Ascending aorta (tissue), 2 donors: ENCODE results near the gene TFPI. TPM values are rescaled to one million over a fixed set of nuclear protein-coding genes. Genes with fewer than 3 reads are reported as not detected.

ENCODE experiments used
- DNase-seq, 2 donors: peaks; one replicate each; pipeline ENCODE4 v3.0.0-alpha.2; 2019; ENCODE audit warnings: low spot score in 2 of 2
- H3K27ac ChIP-seq, 2 donors: fragments of 200-600 bp; sonication (generic); one replicate each; pipeline ENCODE4 v1.5.1; 2016 to 2017; ENCODE audit warnings: mild to moderate bottlenecking in 1 of 2
- H3K27me3 ChIP-seq: fragments of 200-600 bp; sonication (generic); one replicate; pipeline ENCODE4 v1.5.1; 2017
- H3K36me3 ChIP-seq, 2 donors: fragments of 200-600 bp; sonication (generic); one replicate each; pipeline ENCODE4 v1.5.1; 2016
- H3K4me1 ChIP-seq, 2 donors: fragments of 200-600 bp; sonication (generic); one replicate each; pipeline ENCODE4 v1.5.1; 2016 to 2017; ENCODE audit warnings: mild to moderate bottlenecking in 1 of 2
- H3K4me3 ChIP-seq, 2 donors: fragments of 200-600 bp; sonication (generic); one replicate each; pipeline ENCODE4 v1.5.1; 2016 to 2017; ENCODE audit warnings: mild to moderate bottlenecking in 1 of 2
- H3K9me3 ChIP-seq, 2 donors: fragments of 200-600 bp; sonication (generic); one replicate each; pipeline ENCODE4 v1.5.1; 2016
- intact Hi-C: fragments of 100-400 bp; cut with DNase I; formaldehyde crosslinking; loops from one replicate; pipeline ENCODE4 v1.15.1; 2023
- total RNA-seq: library from RNA; depleted of rRNA; stranded (reverse); fragments of >200 nt; gene quantifications from one replicate; pipeline ENCODE4 v1.1.0, GENCODE V29; 2016
- TF ChIP-seq, protein P1 (sequence below), 3 experiments: fragments of 200-600 bp in 2 of 3; fragments of 450-650 bp in 1 of 3; sonication (generic) in 2 of 3; IDR thresholded peaks; one replicate each; pipeline ENCODE4 v1.5.1; 2016 to 2019; ENCODE audit warnings: antibody characterized with exemption in 3 of 3, mild to moderate bottlenecking in 1 of 3, moderate library complexity in 1 of 3

Gene TFPI
- total RNA-seq, 1 donor from 2014 or later, result 85.6 TPM

DNA sequence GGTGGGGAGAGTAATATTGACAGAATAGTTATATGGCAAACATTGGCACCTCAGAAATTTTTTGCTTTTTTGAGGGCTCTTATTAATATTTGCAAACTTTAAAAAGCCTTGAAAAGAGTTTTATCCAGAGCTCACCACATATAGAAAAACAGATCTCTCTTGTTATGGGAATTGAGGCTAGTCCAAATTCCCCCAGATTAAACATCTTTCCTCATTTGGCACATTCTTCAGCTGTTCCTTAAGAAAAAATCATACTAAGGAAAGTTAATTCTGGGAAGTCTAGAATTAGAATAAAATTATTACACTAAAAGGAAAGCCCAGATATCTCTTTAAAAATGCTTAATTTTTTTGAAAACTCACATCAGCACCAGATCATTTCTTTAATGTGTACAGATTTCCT lies 5.6 kb downstream of the TFPI start:
- no peaks in the 10 kb centered on the region for H3K4me1 ChIP-seq

DNA sequence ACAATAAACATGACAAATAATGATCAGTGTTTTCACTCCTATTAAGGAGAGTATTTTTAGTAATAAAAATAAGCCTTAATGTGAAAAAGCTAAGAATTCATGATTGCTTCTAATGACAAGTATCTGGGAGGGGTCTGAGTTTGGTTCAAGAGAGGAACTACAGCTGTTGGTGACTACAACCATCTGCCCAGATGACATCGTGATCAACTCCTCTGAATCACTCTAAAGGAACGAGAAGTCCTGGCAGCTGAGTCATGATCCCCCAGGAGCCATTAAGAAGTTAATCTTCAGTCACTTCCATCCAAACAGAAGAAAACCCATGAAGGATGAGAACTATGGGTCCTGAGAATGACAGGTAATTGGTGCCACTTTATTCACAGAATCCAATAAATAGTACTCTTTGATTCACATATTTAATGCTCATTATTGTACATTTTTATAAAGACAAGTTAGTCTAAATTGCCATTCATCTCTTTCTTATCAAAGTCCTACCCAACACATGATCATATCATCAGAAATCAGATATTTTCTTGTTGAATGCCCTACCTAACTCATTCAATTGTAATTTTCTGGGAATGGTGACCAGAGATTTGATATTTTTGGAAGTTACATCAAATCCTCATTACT lies 6.8 kb downstream of the TFPI start:
- DNase-seq, result peak; percentile 9 to 78
- Histone ChIP-seq H3K27me3 (no peaks in the 10 kb centered on the region), H3K27ac (peak overlapping the region in 1 of 2 donors; percentile 35), H3K36me3 (no peaks in the 10 kb centered on the region), H3K4me1 (peaks cover 0 to 4% of the 10 kb centered on the region in 2 donors), H3K4me3 (no peak overlapping the region), H3K9me3 (no peaks in the 10 kb centered on the region)
- TF ChIP-seq, protein P1, sequence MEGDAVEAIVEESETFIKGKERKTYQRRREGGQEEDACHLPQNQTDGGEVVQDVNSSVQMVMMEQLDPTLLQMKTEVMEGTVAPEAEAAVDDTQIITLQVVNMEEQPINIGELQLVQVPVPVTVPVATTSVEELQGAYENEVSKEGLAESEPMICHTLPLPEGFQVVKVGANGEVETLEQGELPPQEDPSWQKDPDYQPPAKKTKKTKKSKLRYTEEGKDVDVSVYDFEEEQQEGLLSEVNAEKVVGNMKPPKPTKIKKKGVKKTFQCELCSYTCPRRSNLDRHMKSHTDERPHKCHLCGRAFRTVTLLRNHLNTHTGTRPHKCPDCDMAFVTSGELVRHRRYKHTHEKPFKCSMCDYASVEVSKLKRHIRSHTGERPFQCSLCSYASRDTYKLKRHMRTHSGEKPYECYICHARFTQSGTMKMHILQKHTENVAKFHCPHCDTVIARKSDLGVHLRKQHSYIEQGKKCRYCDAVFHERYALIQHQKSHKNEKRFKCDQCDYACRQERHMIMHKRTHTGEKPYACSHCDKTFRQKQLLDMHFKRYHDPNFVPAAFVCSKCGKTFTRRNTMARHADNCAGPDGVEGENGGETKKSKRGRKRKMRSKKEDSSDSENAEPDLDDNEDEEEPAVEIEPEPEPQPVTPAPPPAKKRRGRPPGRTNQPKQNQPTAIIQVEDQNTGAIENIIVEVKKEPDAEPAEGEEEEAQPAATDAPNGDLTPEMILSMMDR (IDR thresholded peaks at IDR 0.05), result no peak
- intact Hi-C loops, result no loop called here

More for the DNA sequence above, 5.6 kb downstream of the TFPI start:
- H3K27me3 ChIP-seq, result no peaks in the 10 kb centered on the region
- no peak overlapping the region for H3K4me3 ChIP-seq
- no peak for DNase-seq
- no peaks in the 10 kb centered on the region for H3K36me3 ChIP-seq
- no peaks in the 10 kb centered on the region for H3K9me3 ChIP-seq
- TF ChIP-seq, protein P1 (IDR thresholded peaks at IDR 0.05), result no peak
- intact Hi-C loops, result no loop called here
- peak overlapping the region in 1 of 2 donors; percentile 43 for H3K27ac ChIP-seq

DNA sequence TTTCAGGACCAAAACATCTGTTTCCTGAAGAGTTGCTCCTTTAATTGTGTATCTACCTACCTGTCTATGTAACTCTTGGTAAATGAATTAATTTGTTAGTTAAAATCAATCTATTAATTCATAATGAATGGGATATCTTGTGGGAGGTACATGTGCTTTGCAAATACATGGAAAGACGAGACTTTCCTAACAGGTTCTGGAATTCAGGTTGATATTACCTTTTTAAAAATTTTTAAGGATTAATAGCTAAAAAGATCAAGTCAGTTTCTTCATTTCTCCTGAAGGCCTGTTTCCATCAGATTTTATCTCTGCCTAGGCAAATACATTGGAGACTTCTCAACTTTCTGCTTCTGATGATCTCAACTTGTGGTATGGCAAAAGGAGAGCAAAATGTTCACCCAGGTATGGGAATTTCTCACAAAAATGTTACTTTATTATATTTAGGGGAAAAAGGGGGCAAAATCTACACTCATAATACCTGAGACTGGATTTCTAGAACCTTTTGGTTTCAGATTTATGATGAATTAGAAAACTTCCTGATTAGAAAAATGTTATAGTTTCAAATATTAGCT lies 7.4 kb downstream of the TFPI start:
- H3K27me3 ChIP-seq, result no peaks in the 10 kb centered on the region
- H3K4me3 ChIP-seq, result no peak overlapping the region
- intact Hi-C loops, result no loop called here
- peak overlapping the region; percentile 13 to 35 for H3K27ac ChIP-seq
- no peaks in the 10 kb centered on the region for H3K9me3 ChIP-seq
- H3K4me1 ChIP-seq, result peaks cover 0 to 4% of the 10 kb centered on the region in 2 donors
- no peak for DNase-seq
- no peaks in the 10 kb centered on the region for H3K36me3 ChIP-seq
- TF ChIP-seq, protein P1 (IDR thresholded peaks at IDR 0.05), result no peak

DNA sequence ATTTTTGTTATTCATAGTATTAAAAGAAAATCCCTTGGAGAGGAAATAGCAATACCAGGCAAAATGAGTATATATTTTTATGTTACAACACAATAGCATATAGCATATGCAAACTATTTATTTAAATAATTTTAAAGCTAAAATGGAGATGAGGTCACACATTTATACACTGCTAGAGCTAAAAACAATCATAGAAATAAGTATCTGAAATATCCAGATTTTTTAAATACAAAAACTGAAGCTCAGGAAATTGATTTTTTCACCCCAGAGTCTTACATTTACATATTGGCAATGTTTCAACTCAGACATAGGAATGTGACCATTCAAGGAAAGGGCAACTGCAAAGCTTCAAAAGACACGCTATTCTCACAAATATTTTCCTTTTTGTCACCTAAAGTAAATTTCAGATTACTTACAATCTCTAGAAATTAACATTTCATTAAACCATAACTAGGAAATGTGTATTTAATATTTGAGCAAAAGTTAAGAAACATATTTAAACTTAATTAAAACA lies 8.9 kb downstream of the TFPI start:
- peaks cover 0 to 8% of the 10 kb centered on the region in 2 donors for H3K4me1 ChIP-seq
- no peaks in the 10 kb centered on the region for H3K27me3 ChIP-seq
- H3K36me3 ChIP-seq, result no peaks in the 10 kb centered on the region
- no peak for DNase-seq
- no peaks in the 10 kb centered on the region for H3K9me3 ChIP-seq
- intact Hi-C loops, result no loop called here
- TF ChIP-seq, protein P1 (IDR thresholded peaks at IDR 0.05), result no peak
- H3K4me3 ChIP-seq, result no peak overlapping the region
- peak overlapping the region; percentile 67 to 71 for H3K27ac ChIP-seq

DNA sequence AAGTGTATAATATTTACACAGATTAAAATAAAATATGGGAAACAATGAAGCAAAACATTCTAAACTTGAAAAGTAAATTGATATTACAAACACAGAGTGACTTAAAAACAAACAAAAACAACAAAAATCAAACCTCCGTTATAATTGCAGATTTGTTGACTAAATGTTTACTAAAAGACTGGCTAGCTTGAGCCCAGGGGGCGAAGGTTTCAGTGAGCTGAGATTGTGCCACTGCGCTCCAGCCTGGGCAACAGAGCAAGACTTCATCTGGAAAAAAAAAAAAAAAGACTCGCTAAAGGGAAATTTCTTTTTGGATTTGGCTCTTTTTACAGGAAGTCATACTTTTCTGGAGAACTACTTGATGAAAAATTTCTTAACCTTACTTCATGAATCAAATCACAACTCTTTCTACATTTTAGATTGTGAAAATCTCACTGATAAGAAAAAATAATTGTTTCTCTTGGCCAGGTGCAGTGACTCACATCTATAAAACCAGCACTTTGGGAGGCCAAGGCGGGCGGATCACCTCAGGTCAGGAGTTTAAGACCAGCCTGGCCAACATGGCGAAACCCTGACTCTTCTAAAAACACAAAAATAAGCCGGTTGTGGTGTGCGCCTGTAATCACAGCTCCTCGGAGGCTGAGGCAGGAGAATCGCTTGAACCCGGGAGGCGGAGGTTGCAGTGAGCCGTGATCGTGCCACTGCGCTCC lies 9.7 kb downstream of the TFPI start:
- DNase-seq, result peak in 1 of 2 donors; percentile 69
- H3K27ac ChIP-seq, result peak overlapping the region; percentile 67 to 71

More for the DNA sequence above, 9.7 kb downstream of the TFPI start:
- Histone ChIP-seq H3K36me3 (no peaks in the 10 kb centered on the region), H3K4me1 (peaks cover 0 to 8% of the 10 kb centered on the region in 2 donors), H3K4me3 (peak overlapping the region in 1 of 2 donors; percentile 24), H3K9me3 (no peaks in the 10 kb centered on the region), H3K27me3 (no peaks in the 10 kb centered on the region)
- intact Hi-C loops, result loop anchor here (5.0 kb wide), 1 partner anchor 33 kb away; no protein-coding TSS in a partner anchor
- TF ChIP-seq, protein P1 (IDR thresholded peaks at IDR 0.05), result no peak
